OCI-LY7 (cell line): ENCODE measurements around the gene PRM2.

ENCODE experiments used
- EZH2phosphoT487 ChIP-seq: fragments of 200-600 bp; sonication (generic); IDR thresholded peaks from 2 replicates; pipeline ENCODE4 v1.6.1; 2018; ENCODE audit warnings: low read depth, borderline replicate concordance, mild to moderate bottlenecking, mixed run types, antibody characterized with exemption, low read length, moderate library complexity, mixed read lengths
- TF ChIP-seq, protein P1 (sequence below): fragments of 200-600 bp; sonication (generic); conservative IDR thresholded peaks from 2 replicates; pipeline ENCODE4 v1.5.1; 2014; ENCODE audit warnings: mild to moderate bottlenecking, antibody characterized with exemption, low read length, moderate library complexity, mixed read lengths

DNA sequence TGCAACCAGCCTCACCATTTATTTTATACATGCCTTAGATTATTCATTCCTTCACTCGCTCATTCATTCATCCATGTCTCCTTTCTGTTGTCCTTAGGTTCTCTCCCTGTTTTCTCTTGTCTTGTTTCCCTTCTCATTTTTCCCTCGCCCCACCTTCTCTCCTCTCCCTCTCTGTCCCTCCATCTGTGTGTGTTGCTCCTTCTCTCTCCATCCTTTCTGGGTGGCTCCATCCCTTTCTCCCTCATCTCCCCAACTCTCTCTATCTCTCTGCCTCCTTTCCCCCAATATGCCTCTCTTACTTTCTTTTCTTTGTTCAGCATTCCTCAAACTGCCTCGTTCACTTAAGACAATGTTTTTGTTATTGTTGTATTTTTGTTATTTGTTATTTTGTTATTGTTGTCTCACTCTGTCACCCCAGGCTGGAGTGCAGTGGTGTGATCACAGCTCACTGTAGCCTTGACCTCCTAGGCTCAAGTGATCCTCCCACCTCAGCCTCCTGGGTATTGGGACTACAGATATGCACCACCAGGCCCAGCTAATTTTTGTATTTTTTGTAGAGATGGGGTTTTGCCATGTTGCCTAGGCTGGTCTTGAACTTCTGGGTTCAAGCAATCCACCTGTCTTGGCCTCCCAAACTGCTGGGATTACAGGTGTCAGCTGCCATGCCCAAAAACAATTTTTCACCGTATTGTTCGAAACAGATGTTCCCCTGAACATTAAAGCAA is 34.6 kb downstream of the PRM2 start:
- no peak for TF ChIP-seq EZH2phosphoT487
- TF ChIP-seq, protein P1, sequence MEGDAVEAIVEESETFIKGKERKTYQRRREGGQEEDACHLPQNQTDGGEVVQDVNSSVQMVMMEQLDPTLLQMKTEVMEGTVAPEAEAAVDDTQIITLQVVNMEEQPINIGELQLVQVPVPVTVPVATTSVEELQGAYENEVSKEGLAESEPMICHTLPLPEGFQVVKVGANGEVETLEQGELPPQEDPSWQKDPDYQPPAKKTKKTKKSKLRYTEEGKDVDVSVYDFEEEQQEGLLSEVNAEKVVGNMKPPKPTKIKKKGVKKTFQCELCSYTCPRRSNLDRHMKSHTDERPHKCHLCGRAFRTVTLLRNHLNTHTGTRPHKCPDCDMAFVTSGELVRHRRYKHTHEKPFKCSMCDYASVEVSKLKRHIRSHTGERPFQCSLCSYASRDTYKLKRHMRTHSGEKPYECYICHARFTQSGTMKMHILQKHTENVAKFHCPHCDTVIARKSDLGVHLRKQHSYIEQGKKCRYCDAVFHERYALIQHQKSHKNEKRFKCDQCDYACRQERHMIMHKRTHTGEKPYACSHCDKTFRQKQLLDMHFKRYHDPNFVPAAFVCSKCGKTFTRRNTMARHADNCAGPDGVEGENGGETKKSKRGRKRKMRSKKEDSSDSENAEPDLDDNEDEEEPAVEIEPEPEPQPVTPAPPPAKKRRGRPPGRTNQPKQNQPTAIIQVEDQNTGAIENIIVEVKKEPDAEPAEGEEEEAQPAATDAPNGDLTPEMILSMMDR, result no peak
